ENCODE results near the gene NDUFAF5.

NDUFAF5 gene

GRCh38 chr20:13865156-13865555 lies 80.3 kb downstream of the NDUFAF5 start:
- H3K4me3 ChIP-seq (replicated peaks; ENCODE audit: low read depth, low read length): no peak overlapping the region
- DNase-seq (ENCODE audit: extremely low read depth, low read depth): no peak
- no peak for TF ChIP-seq CTCF (IDR thresholded peaks at IDR 0.05; ENCODE audit: low read depth, low read length, missing control alignments)

- no peak for TF ChIP-seq CTCF (IDR thresholded peaks at IDR 0.05; ENCODE audit: low read depth, low read length, missing control alignments)
- H3K4me3 ChIP-seq (replicated peaks; ENCODE audit: low read depth, low read length): no peak overlapping the region
- peak; percentile 3 for DNase-seq (ENCODE audit: extremely low read depth, low read depth)
These were observed 81.0 kb downstream of the NDUFAF5 start for GRCh38 chr20:13865791-13866351.

DNA sequence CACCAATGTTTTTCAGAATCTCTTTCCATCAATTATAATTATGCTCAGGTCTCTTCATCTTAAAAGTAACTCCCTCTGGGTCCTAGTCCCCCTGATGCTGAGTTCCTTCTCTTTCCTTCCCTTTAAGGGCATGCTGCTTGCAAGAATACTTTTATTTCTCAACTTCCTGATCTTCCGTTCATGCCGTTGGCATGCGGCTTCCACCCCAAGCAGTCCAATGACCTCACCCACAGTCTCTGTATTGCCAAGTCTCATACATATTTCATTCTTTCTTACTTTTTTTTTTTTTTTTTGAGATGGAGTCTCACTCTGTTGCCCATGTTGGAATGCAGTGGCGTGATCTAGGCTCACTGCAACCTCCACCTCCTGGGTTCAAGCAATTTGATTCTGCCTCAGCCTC lies 83.5 kb downstream of the NDUFAF5 start:
- TF ChIP-seq CTCF (IDR thresholded peaks at IDR 0.05; ENCODE audit: low read depth, low read length, missing control alignments): no peak
- DNase-seq (ENCODE audit: extremely low read depth, low read depth): peak; percentile 9
- H3K4me3 ChIP-seq (replicated peaks; ENCODE audit: low read depth, low read length): no peak overlapping the region

DNA sequence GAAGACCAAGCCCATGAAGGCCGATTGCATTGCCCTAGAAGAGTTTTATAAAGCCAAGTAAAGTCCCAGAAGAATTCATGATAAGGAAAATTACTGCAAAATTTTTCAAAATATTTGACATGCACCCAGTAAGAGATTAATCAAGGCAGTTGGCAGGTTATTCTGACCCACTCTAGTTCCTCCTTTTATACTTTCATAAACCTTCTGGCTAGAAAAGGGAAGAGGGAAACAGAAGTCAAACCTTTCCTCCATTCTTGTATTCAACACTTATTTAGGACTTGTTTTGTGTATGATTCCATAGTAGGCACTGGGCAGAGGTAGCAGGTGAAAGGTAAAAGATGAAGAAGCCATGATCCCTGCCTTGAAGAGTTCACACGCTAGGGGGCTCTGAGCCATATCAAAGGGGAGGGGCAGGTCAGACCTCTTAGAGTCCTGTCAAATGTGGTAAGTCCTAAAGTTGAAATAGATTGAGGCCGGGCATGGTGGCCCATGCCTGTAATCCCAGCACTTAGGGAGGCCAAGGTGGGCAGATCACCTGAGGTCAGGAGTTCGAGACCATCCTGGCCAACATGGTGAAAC lies 85.4 kb downstream of the NDUFAF5 start:
- no peak overlapping the region for H3K4me3 ChIP-seq (replicated peaks; ENCODE audit: low read depth, low read length)
- DNase-seq (ENCODE audit: extremely low read depth, low read depth): no peak
- TF ChIP-seq CTCF (IDR thresholded peaks at IDR 0.05; ENCODE audit: low read depth, low read length, missing control alignments): no peak
